ENCODE results near the gene KIDINS220. TPM values are rescaled to one million over a fixed set of nuclear protein-coding genes. Genes with fewer than 3 reads are reported as not detected.

Gene KIDINS220
- total and polyA plus RNA-seq, 9 donors = 33.8 to 96.9 (median 66.7) TPM

GRCh38 chr2:8722986-8723385 lies 114.4 kb downstream of the KIDINS220 start:
- DNase-seq = no peak
- intact Hi-C loops (cut with DNase I) = no loop called here
- Histone ChIP-seq H3K9me3 (no peaks in the 10 kb centered on the region), H3K4me1 (ENCODE audit: insufficient read depth) (no peaks in the 10 kb centered on the region), H3K4me3 (no peak overlapping the region), H3K27ac (no peak overlapping the region), H3K36me3 (no peaks in the 10 kb centered on the region), H3K27me3 (no peaks in the 10 kb centered on the region)
- TF ChIP-seq EP300 (IDR thresholded peaks at IDR 0.05) (no peak), POLR2A (IDR thresholded peaks at IDR 0.05) (no peak), CTCF (IDR thresholded peaks at IDR 0.05) (no peak)
- WGBS, 3 donors = 89 to 91% (median 89%) methylated on average over 10 of the region's 10 CpGs

- intact Hi-C loops (cut with DNase I) = no loop called here
- Histone ChIP-seq H3K4me3 (no peak overlapping the region), H3K27me3 (no peaks in the 10 kb centered on the region), H3K4me1 (ENCODE audit: insufficient read depth) (no peaks in the 10 kb centered on the region), H3K27ac (no peak overlapping the region), H3K9me3 (no peaks in the 10 kb centered on the region), H3K36me3 (no peaks in the 10 kb centered on the region)
- TF ChIP-seq EP300 (IDR thresholded peaks at IDR 0.05) (no peak), POLR2A (IDR thresholded peaks at IDR 0.05) (no peak), CTCF (IDR thresholded peaks at IDR 0.05) (no peak)
- WGBS, 3 donors = 85 to 94% (median 89%) methylated on average over 3 of the region's 3 CpGs
- DNase-seq = no peak
These were observed 116.0 kb downstream of the KIDINS220 start for GRCh38 chr2:8721410-8721809.

GRCh38 chr2:8720741-8721140 lies 116.7 kb downstream of the KIDINS220 start:
- intact Hi-C loops (cut with DNase I) = no loop called here

GRCh38 chr2:8719528-8719927 lies 117.9 kb downstream of the KIDINS220 start:
- TF ChIP-seq POLR2A (IDR thresholded peaks at IDR 0.05) (no peak), EP300 (IDR thresholded peaks at IDR 0.05) (no peak), CTCF (IDR thresholded peaks at IDR 0.05) (no peak)
- intact Hi-C loops (cut with DNase I) = no loop called here
- Histone ChIP-seq H3K4me3 (no peak overlapping the region), H3K27ac (no peak overlapping the region), H3K27me3 (no peaks in the 10 kb centered on the region), H3K36me3 (no peaks in the 10 kb centered on the region), H3K4me1 (ENCODE audit: insufficient read depth) (no peaks in the 10 kb centered on the region), H3K9me3 (no peaks in the 10 kb centered on the region)
- DNase-seq = no peak
- 78 to 90% (median 88%) methylated on average over 3 of the region's 3 CpGs for WGBS, 3 donors

More at GRCh38 chr2:8720741-8721140, 116.7 kb downstream of the KIDINS220 start:
- 38 to 45% (median 41%) methylated on average over 3 of the region's 3 CpGs for WGBS, 3 donors
- TF ChIP-seq EP300 (IDR thresholded peaks at IDR 0.05) = no peak
- no peak for TF ChIP-seq CTCF (IDR thresholded peaks at IDR 0.05)
- no peak for TF ChIP-seq POLR2A (IDR thresholded peaks at IDR 0.05)
- no peak overlapping the region for H3K4me3 ChIP-seq
- H3K9me3 ChIP-seq = no peaks in the 10 kb centered on the region
- H3K36me3 ChIP-seq = no peaks in the 10 kb centered on the region
- DNase-seq = no peak
- H3K4me1 ChIP-seq (ENCODE audit: insufficient read depth) = no peaks in the 10 kb centered on the region
- no peaks in the 10 kb centered on the region for H3K27me3 ChIP-seq
- no peak overlapping the region for H3K27ac ChIP-seq

Data from ovary (tissue), 9 donors.